Activated naive CD4-positive, alpha-beta T cell treated with anti-CD3 and anti-CD28 coated beads, Interleukin-2, amount 10 ng/mL, durations not matched to agents 7 days and 5 days (primary cell): Measurements from ENCODE around the gene QRFPR.
"Not testable (repeated sequence)": the region's sequence is repeated elsewhere in the genome, so short reads cannot be mapped to it uniquely, and the experiment has no call there.

Experiments used
- CTCF ChIA-PET: fragments of 350-600 bp; sonication (Branson Sonifier 250); formaldehyde crosslinking; loops from one replicate; lab custom pipeline; 2021; ENCODE audit warnings: antibody characterized with exemption; lab: Charles Lee
- DNase-seq: peaks from one replicate; pipeline ENCODE4 v3.0.0-alpha.2; 2020
- H3K27ac Mint-ChIP-seq: one replicate; pipeline ENCODE4 v1.8.0; 2021; ENCODE audit warnings: mild to moderate bottlenecking, moderate library complexity, mixed read lengths
- H3K27me3 Mint-ChIP-seq: one replicate; pipeline ENCODE4 v1.8.0; 2021; ENCODE audit warnings: mild to moderate bottlenecking, mixed read lengths
- H3K36me3 Mint-ChIP-seq: one replicate; pipeline ENCODE4 v1.8.0; 2021; ENCODE audit warnings: mixed read lengths
- H3K4me1 Mint-ChIP-seq: one replicate; pipeline ENCODE4 v1.8.0; 2021; ENCODE audit warnings: mixed read lengths
- H3K4me3 Mint-ChIP-seq: one replicate; pipeline ENCODE4 v1.8.0; 2021; ENCODE audit warnings: mild to moderate bottlenecking, moderate library complexity, mixed read lengths
- H3K9me3 Mint-ChIP-seq: one replicate; pipeline ENCODE4 v1.8.0; 2021; ENCODE audit warnings: mixed read lengths

QRFPR gene

DNA sequence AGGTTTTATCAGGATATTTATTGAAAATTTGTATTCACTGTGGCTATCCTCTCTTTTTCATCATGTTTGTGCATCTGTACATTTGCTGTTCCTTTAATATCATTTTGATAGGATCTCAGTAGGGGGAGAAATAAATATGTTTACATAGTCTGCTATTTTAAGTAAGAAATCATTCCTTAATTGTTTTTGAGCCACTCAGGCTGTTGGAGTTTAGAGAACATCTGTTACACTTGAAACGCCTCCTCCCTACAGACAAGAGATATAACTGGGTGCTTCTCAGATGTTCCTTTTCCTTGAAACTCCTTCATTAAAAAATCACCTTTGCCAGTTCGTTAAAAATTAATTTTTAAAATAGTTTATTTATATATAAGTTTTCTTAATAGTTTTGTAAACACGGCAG is 59.4 kb downstream of the QRFPR start:
- Mint-ChIP-seq H3K4me3 (no peak overlapping the region), H3K27me3 (peaks cover 1% of the 10 kb centered on the region), H3K27ac (no peak overlapping the region), H3K36me3 (no peaks in the 10 kb centered on the region), H3K9me3 (no peaks in the 10 kb centered on the region), H3K4me1 (no peaks in the 10 kb centered on the region)
- DNase-seq, result no peak
- CTCF ChIA-PET, result interaction anchor here (0.9 kb wide), 1 partner anchor 11 kb away, joined by 3 read pairs; no protein-coding TSS in a partner anchor

DNA sequence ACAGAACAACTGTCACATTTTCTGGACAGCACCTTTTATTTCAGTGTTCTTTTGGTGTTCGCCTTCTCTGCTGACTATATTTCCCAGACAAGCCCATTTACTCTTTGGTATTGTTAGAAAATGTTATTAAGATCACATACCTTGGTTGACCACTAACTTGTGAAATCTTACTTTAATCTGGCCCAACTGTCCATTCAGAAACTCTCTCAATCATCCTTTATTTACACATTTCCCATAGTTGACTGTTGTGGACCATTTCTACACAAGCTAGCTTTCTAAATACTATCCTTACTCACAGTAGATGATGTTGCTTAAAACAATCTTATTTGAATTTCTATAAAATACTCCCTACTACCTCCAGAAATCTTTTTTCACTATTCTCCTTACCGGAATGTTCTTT is 64.7 kb downstream of the QRFPR start:
- H3K36me3 Mint-ChIP-seq, result no peaks in the 10 kb centered on the region
- H3K9me3 Mint-ChIP-seq, result no peaks in the 10 kb centered on the region
- CTCF ChIA-PET, result no interaction called here

DNA sequence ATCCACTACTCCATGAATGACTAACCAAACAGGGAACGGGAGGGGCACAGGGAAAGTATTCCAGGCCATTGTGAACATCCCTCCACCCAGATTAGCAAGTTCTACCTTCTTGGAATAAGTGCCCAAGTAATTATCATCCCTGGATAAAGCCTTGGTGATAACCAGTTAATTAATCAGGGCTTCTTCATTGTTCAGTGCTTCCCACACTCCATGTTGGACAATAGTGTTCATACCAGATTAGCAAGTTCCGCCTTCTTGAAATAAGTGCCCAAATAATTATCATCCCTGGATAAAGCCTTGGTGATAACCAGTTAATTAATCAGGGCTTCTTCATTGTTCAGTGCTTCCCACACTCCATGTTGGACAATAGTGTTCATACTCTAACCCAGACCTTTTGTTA is 67.4 kb downstream of the QRFPR start:
- H3K4me3 Mint-ChIP-seq, H3K9me3 Mint-ChIP-seq, H3K27me3 Mint-ChIP-seq, H3K36me3 Mint-ChIP-seq, CTCF ChIA-PET, H3K4me1 Mint-ChIP-seq, H3K27ac Mint-ChIP-seq, DNase-seq: not testable (repeated sequence)

More for the DNA sequence above, 64.7 kb downstream of the QRFPR start:
- no peak for DNase-seq
- no peak overlapping the region for H3K4me3 Mint-ChIP-seq
- H3K4me1 Mint-ChIP-seq, result no peaks in the 10 kb centered on the region
- H3K27me3 Mint-ChIP-seq, result no peaks in the 10 kb centered on the region
- no peak overlapping the region for H3K27ac Mint-ChIP-seq

DNA sequence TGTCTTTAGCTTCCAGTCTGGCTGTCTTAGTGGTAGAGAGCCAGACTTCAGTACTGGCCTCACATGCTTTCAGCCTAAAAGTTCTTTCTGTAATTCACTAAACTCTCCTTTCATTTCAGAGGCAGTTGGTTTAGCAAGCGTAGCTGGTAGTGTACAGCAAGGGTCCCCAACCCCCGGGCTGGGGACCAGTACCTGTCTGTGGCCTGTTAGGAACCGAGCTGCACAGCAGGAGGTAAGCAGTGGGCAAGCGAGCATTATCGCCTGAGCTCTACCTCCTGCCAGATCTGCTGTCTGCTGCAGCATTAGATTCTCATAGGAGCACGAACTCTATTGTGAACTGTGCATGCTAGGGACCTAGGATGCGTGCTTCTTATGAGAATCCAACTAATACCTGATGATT is 72.0 kb downstream of the QRFPR start:
- no peak for DNase-seq
- Mint-ChIP-seq H3K4me3 (no peak overlapping the region), H3K36me3 (no peaks in the 10 kb centered on the region), H3K4me1 (peaks cover 12% of the 10 kb centered on the region), H3K27ac (no peak overlapping the region), H3K9me3 (no peaks in the 10 kb centered on the region), H3K27me3 (no peaks in the 10 kb centered on the region)
- CTCF ChIA-PET, result interaction anchor here (0.6 to 2.4 kb wide), 13 partner anchors 32 to 1153 kb away, joined by 3 to 60 read pairs (median 7); no protein-coding TSS in a partner anchor

DNA sequence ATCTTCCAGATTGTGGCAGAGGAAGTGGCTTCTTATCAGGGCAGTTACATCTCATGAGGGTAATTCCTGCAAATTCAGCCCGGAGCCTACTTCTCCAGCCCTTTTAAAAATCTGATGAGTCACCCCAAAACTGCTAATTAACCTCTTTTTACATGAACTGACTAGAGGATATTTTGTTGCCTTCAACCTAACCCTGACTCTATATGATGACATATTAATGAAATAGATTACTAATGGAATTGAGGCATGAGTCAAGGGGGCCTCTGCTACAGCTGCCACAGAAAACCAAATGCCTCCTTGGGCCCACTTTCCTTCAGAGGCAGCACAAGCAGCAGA is 72.5 kb downstream of the QRFPR start:
- H3K27me3 Mint-ChIP-seq, result no peaks in the 10 kb centered on the region
- CTCF ChIA-PET, result interaction anchor here (1.0 to 2.4 kb wide), 25 partner anchors 11 to 1153 kb away, joined by 3 to 60 read pairs (median 4); no protein-coding TSS in a partner anchor
- no peak overlapping the region for H3K27ac Mint-ChIP-seq
- H3K4me3 Mint-ChIP-seq, result no peak overlapping the region
- DNase-seq, result no peak
- H3K9me3 Mint-ChIP-seq, result no peaks in the 10 kb centered on the region
- no peaks in the 10 kb centered on the region for H3K36me3 Mint-ChIP-seq
- H3K4me1 Mint-ChIP-seq, result peaks cover 12% of the 10 kb centered on the region

DNA sequence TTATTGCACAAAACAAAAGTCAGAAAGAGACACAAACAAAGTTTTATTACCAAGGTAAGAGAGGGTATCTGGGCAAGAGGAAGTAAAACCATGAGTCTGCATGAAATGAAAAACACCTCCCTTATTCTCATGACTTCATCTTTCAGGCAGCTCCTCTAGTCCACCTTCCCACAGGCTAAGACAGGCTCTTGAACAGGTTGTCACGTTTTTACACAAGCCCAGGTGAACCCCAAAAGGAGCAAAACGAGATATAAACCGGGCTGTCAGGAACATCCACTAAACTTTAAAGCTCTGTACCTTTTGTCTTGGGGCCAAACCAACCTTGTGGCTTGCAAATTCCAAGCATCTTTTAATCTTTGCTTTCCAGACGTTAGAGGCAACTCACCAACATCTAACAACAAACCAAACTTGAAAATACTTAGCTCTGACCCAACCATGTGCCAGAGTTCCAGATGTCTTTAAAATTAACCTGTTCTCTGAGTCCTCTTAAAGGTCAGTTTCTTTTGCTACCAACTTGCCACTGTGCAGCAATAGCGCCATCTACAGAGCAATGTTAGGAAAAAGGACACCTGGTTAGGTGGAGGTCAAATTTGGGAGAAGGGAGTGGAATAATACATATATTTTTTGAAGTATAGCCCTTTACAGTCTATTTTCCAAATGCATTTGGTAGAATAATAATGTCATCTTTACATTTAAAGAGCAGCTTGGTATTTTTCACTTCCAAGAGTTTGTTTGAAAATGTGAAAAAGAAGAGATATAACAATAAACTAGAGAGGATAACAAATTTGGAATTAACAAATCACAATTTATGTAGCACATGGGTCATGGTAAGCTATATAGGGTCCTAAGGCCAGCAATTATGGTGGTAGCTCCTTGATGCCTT is 73.1 kb downstream of the QRFPR start:
- Mint-ChIP-seq H3K9me3 (no peaks in the 10 kb centered on the region), H3K4me3 (no peak overlapping the region), H3K36me3 (no peaks in the 10 kb centered on the region), H3K27me3 (no peaks in the 10 kb centered on the region), H3K4me1 (peaks cover 12% of the 10 kb centered on the region), H3K27ac (no peak overlapping the region)
- peak; percentile 56 for DNase-seq
- CTCF ChIA-PET, result interaction anchor here (0.8 to 2.4 kb wide), 30 partner anchors 10 to 1152 kb away, joined by 3 to 60 read pairs (median 4); no protein-coding TSS in a partner anchor

DNA sequence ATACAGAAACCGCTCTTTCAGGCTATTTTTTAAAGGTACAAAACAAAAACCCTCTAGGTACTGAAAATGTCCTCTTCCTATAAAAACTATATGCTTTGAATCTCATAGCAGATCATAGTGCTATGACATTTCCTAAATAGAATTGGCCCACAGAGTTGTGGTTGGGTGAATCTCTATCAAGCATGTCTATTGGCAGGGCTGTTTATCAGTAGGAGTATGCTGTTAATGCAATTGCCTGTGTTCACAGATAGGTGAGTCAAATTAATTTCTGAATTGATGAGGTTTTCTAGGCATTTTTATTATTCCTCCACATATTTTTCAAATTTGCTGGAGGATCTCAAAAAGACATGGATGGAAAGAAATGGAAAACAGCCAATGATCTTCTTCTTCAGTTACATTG is 73.9 kb downstream of the QRFPR start:
- Mint-ChIP-seq H3K36me3 (no peaks in the 10 kb centered on the region), H3K9me3 (no peaks in the 10 kb centered on the region), H3K4me3 (no peak overlapping the region), H3K27ac (no peak overlapping the region), H3K4me1 (peaks cover 12% of the 10 kb centered on the region), H3K27me3 (no peaks in the 10 kb centered on the region)
- CTCF ChIA-PET, result interaction anchor here (0.8 to 2.4 kb wide), 18 partner anchors 19 to 1151 kb away, joined by 3 to 60 read pairs (median 4); no protein-coding TSS in a partner anchor
- no peak for DNase-seq

DNA sequence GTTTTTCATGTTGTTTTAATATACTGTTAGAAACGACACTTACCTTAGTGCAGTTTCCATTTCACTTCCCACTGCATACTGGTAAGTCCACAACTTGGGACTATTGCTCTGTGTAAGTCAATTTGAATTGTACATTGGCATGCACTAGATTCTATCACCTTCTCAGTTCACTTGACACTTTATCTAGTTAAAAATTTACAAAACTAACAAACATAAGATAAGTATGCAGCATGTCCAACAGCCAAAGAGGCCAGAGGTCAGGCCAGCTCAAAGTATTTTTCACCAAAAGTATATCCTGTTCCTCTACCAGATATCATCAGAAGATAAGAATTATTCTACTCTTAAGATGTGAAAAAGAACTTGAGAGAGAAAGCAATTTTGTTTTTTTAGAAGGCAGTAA is 75.9 kb downstream of the QRFPR start:
- no peaks in the 10 kb centered on the region for H3K36me3 Mint-ChIP-seq
- H3K27ac Mint-ChIP-seq, result no peak overlapping the region
- CTCF ChIA-PET, result interaction anchor here (3.3 kb wide), 1 partner anchor 113 kb away, joined by 28 read pairs; no protein-coding TSS in a partner anchor
- no peak overlapping the region for H3K4me3 Mint-ChIP-seq
- no peak for DNase-seq
- peaks cover 12% of the 10 kb centered on the region for H3K4me1 Mint-ChIP-seq
- no peaks in the 10 kb centered on the region for H3K27me3 Mint-ChIP-seq
- no peaks in the 10 kb centered on the region for H3K9me3 Mint-ChIP-seq

DNA sequence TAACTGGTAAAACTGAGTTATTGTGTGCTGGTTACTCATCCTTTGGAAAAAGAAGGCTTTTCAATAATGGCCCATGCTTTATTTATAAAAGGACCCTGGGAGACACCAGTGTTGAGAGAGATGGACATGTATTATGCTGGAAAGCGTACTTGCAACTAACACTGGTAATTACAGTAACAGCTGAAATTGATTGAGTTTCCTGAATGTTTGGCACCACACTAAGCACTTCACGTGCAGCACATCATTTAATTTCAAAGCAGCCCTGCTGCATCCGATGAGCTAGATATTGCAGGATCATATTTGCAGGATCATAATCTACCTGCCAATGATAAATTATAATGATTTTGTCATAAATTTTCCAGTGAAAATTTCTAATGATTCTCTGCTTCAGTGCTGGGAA is 81.5 kb downstream of the QRFPR start:
- DNase-seq, result no peak
- no peak overlapping the region for H3K4me3 Mint-ChIP-seq
- H3K9me3 Mint-ChIP-seq, result no peaks in the 10 kb centered on the region
- H3K4me1 Mint-ChIP-seq, result no peaks in the 10 kb centered on the region
- peaks cover 5% of the 10 kb centered on the region for H3K27me3 Mint-ChIP-seq
- no peak overlapping the region for H3K27ac Mint-ChIP-seq
- CTCF ChIA-PET, result interaction anchor here (0.9 to 1.4 kb wide), 2 partner anchors 26 to 107 kb away, joined by 4 read pairs; no protein-coding TSS in a partner anchor
- H3K36me3 Mint-ChIP-seq, result no peaks in the 10 kb centered on the region

DNA sequence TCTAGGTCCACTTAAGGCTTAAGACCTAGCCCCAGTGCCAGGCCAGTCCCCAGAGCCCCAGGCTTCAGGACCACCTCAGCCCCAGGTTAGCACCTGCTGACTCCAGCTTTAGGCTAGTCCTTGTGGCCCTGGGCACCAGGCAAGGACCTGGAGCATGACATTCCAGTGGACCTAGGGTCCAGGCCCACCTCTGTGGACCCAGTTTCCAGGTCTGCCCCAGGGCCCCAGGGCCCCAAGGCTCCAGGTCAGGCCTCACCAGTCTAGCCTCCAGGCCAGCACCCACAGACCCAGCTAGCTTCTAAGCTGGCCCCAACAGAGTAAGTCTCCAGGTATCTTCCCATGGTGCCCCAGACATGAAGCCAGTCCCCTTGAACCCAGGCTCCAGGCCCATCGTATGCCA is 97.5 kb downstream of the QRFPR start:
- H3K4me3 Mint-ChIP-seq, result no peak overlapping the region
- no peak for DNase-seq
- no peaks in the 10 kb centered on the region for H3K27me3 Mint-ChIP-seq
- no peaks in the 10 kb centered on the region for H3K4me1 Mint-ChIP-seq
- no peaks in the 10 kb centered on the region for H3K36me3 Mint-ChIP-seq
- H3K9me3 Mint-ChIP-seq, result peaks cover 6% of the 10 kb centered on the region
- CTCF ChIA-PET, result interaction anchor here (2.0 kb wide), 1 partner anchor 91 kb away, joined by 6 read pairs; no protein-coding TSS in a partner anchor
- no peak overlapping the region for H3K27ac Mint-ChIP-seq

DNA sequence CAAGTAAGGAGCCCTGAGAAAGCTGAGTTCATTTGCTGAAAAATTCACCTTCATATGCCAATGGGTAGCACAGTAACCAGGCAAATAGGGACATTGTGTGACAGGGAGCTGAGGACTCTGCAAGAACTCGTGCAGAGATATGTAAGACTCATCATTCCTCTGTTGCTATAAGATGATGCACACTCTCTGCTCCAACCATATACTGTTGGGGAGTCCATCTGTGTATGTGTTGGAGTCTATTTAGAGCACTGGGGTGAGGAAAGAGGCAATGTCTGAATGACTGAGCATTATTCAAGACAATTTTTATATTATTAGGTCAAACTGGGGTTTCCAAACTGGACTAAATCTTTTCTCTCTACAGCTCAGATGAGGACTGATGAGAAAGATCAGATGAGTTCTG is 100.4 kb downstream of the QRFPR start:
- H3K4me3 Mint-ChIP-seq, result no peak overlapping the region
- no peak for DNase-seq
- H3K4me1 Mint-ChIP-seq, result no peaks in the 10 kb centered on the region
- no peak overlapping the region for H3K27ac Mint-ChIP-seq
- H3K9me3 Mint-ChIP-seq, result peaks cover 3% of the 10 kb centered on the region
- no peaks in the 10 kb centered on the region for H3K27me3 Mint-ChIP-seq
- CTCF ChIA-PET, result no interaction called here
- H3K36me3 Mint-ChIP-seq, result no peaks in the 10 kb centered on the region

DNA sequence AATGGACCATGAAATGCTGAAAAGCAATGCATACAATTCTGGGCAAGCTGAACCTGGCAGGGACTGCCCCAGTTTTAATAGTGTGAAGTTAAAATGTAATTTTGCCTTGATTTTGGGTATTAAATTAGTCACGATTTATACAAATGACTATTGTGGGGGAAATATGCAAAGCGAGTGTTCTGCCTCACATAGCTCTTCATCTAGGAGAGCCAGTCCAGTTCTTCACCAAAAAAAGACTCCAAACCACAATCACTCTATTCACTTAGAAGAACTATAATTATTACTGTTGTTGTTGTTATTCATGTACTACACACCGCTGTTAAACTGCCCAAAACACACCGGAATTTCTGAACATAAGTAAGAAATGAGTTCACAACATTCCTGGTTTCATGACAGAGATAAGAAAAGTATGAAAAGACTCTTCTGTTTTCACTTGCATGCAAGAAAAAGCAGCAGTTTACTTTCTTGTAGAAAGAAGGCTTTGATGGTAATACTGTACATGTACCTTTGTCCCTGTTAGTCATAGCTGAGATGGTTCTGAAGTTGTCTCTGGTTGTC is 101.9 kb downstream of the QRFPR start:
- Mint-ChIP-seq H3K4me3 (no peak overlapping the region), H3K27ac (no peak overlapping the region), H3K36me3 (no peaks in the 10 kb centered on the region), H3K9me3 (no peaks in the 10 kb centered on the region), H3K4me1 (no peaks in the 10 kb centered on the region), H3K27me3 (peaks cover 3% of the 10 kb centered on the region)
- CTCF ChIA-PET, result interaction anchor here (0.8 kb wide), 1 partner anchor 28 kb away, joined by 3 read pairs; no protein-coding TSS in a partner anchor
- no peak for DNase-seq
